CD4-positive, alpha-beta T cell (primary cell): ENCODE measurements around the gene GRIA4. TPM values are rescaled to one million over a fixed set of nuclear protein-coding genes. Genes with fewer than 3 reads are reported as not detected.

Experiments used
- ATAC-seq: fragments of 200-7000 bp; cut with Tn5 transposase; one replicate; pipeline ENCODE4 v1.10.0; 2022; ENCODE audit warnings: mild to moderate bottlenecking; ENCODE audit not compliant: poor library complexity
- CTCF ChIA-PET: fragments of 350-600 bp; sonication (Branson Sonifier 250); formaldehyde crosslinking; loops from one replicate; lab custom pipeline; 2021; ENCODE audit warnings: antibody characterized with exemption, inconsistent platforms; lab: Charles Lee
- POLR2A ChIA-PET: fragments of 350-600 bp; sonication (Branson Sonifier 250); formaldehyde crosslinking; loops from one replicate; lab custom pipeline; 2021; ENCODE audit warnings: antibody characterized with exemption, inconsistent platforms; lab: Charles Lee
- DNase-seq, 14 experiments: peaks; one replicate each; pipeline ENCODE4 v3.0.0-alpha.2; 2013 to 2020; ENCODE audit warnings: mixed read lengths in 2 of 14
- H3K27ac ChIP-seq, 2 donors: one replicate each; pipeline versions ENCODE4 v1.5.1 to v1.7.0; 2013; ENCODE audit warnings: low read length in 2 of 2, low read depth in 1 of 2, mild to moderate bottlenecking in 1 of 2
- H3K27me3 ChIP-seq, 2 experiments: 1 replicate in 1 of 2; 2 replicates in 1 of 2; pipeline versions ENCODE4 v1.6.1 to v1.7.0; 2013; ENCODE audit warnings: low read length in 2 of 2, control low read depth in 1 of 2, mild to moderate bottlenecking in 1 of 2, moderate library complexity in 1 of 2; ENCODE audit not compliant: insufficient read depth in 2 of 2, control insufficient read depth in 1 of 2
- H3K36me3 ChIP-seq: one replicate; pipeline ENCODE4 v1.6.1; 2013; ENCODE audit warnings: low read length, control low read depth; ENCODE audit not compliant: insufficient read depth
- H3K4me1 ChIP-seq: one replicate; pipeline ENCODE4 v1.6.1; 2013; ENCODE audit warnings: low read length, control low read depth; ENCODE audit not compliant: insufficient read depth
- H3K4me3 ChIP-seq: one replicate; pipeline ENCODE4 v1.5.1; 2013; ENCODE audit warnings: mild to moderate bottlenecking, low read length, moderate library complexity
- H3K9me3 ChIP-seq, 2 experiments: 1 replicate in 1 of 2; 2 replicates in 1 of 2; pipeline versions ENCODE4 v1.6.1 to v1.7.0; 2013; ENCODE audit warnings: low read length in 2 of 2, mild to moderate bottlenecking in 2 of 2, control low read depth in 1 of 2, moderate library complexity in 1 of 2; ENCODE audit not compliant: control insufficient read depth in 1 of 2, insufficient read depth in 1 of 2
- H3K27ac Mint-ChIP-seq: one replicate; pipeline ENCODE4 v1.8.0; 2020; ENCODE audit warnings: mixed read lengths
- H3K27me3 Mint-ChIP-seq: one replicate; pipeline ENCODE4 v1.8.0; 2021; ENCODE audit warnings: mixed read lengths
- H3K36me3 Mint-ChIP-seq: one replicate; pipeline ENCODE4 v1.8.0; 2021; ENCODE audit warnings: low read depth, mixed read lengths
- H3K4me1 Mint-ChIP-seq: one replicate; pipeline ENCODE4 v1.8.0; 2021; ENCODE audit warnings: low read depth, mixed read lengths
- H3K4me3 Mint-ChIP-seq: one replicate; pipeline ENCODE4 v1.8.0; 2020; ENCODE audit warnings: mild to moderate bottlenecking, mixed read lengths
- H3K9me3 Mint-ChIP-seq: one replicate; pipeline ENCODE4 v1.8.0; 2020; ENCODE audit warnings: mixed read lengths
- intact Hi-C, 2 experiments: fragments of 100-400 bp; cut with DNase I in 1 of 2; cut with micrococcal nuclease in 1 of 2; formaldehyde crosslinking; loops; one replicate each; pipeline versions ENCODE4 v1.15.1 to v1.9.0; 2023 to 2025; cut with DNase I, micrococcal nuclease
- total RNA-seq, 174 experiments: library from RNA in 2 of 174; stranded (reverse) in 2 of 174; gene quantifications; one replicate each; pipeline ENCODE4 v1.2.3 and lab custom pipeline; 2021 to 2026
- TF ChIP-seq, protein P1 (sequence below): fragments of 200-600 bp; IDR thresholded peaks from one replicate; pipeline ENCODE4 v1.8.0; 2022; ENCODE audit warnings: antibody characterized with exemption, mild to moderate bottlenecking

The GRIA4 gene
- total RNA-seq, 2 experiments from 2014 or later: not detected

DNA sequence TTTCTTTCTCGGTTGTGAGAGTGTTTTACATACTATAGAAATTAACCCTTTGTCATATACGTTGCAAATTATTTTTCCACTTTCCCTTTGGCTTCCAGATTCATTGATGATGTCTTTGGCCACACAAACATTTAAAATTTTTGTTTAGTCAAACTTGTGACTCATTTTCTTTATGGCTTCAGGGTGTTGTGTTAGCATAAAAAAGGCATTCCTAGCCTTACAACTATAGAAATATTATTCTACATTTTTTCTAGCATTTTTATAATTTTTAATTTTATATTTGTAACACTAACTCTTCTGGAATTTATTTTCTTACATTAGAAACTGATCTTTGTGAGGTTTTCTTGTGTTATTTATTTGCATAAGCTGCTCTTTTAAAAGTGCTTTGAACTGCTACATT lies 12.1 kb downstream of the GRIA4 start:
- Mint-ChIP-seq H3K9me3 (no peaks in the 10 kb centered on the region), H3K27me3 (peaks cover 2% of the 10 kb centered on the region), H3K4me1 (no peaks in the 10 kb centered on the region), H3K4me3 (no peak overlapping the region), H3K36me3 (no peaks in the 10 kb centered on the region), H3K27ac (no peak overlapping the region)
- Histone ChIP-seq H3K4me1 (no peaks in the 10 kb centered on the region), H3K27me3 (no peaks in the 10 kb centered on the region), H3K4me3 (no peak overlapping the region), H3K36me3 (no peaks in the 10 kb centered on the region), H3K27ac (no peak overlapping the region), H3K9me3 (no peaks in the 10 kb centered on the region)
- no peak for ATAC-seq
- TF ChIP-seq, protein P1, sequence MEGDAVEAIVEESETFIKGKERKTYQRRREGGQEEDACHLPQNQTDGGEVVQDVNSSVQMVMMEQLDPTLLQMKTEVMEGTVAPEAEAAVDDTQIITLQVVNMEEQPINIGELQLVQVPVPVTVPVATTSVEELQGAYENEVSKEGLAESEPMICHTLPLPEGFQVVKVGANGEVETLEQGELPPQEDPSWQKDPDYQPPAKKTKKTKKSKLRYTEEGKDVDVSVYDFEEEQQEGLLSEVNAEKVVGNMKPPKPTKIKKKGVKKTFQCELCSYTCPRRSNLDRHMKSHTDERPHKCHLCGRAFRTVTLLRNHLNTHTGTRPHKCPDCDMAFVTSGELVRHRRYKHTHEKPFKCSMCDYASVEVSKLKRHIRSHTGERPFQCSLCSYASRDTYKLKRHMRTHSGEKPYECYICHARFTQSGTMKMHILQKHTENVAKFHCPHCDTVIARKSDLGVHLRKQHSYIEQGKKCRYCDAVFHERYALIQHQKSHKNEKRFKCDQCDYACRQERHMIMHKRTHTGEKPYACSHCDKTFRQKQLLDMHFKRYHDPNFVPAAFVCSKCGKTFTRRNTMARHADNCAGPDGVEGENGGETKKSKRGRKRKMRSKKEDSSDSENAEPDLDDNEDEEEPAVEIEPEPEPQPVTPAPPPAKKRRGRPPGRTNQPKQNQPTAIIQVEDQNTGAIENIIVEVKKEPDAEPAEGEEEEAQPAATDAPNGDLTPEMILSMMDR: no peak
- intact Hi-C loops: no loop called here
- ChIA-PET POLR2A (no interaction called here), CTCF (no interaction called here)
- DNase-seq: no peak

DNA sequence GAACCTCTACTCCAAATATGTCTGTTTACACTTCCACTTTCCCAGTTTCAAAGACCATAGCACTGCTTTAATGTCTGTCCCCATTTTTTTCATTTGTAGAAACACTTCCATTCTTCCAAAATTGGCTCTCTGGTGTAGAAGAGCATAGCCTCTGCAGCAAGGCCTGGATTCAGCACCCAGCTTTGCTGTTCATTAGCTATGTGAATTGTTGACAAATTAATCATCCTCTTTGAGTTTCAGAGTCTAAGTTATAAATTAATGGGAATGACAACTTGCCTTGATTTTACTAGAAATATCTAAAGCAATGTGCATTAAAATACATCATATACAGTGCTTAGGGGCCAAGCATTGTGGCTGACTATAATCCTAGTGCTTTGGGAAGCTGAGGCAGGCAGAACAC lies 22.4 kb downstream of the GRIA4 start:
- Mint-ChIP-seq H3K9me3 (no peaks in the 10 kb centered on the region), H3K4me1 (no peaks in the 10 kb centered on the region), H3K27me3 (peaks cover under 1% of the 10 kb centered on the region), H3K27ac (no peak overlapping the region), H3K4me3 (no peak overlapping the region), H3K36me3 (no peaks in the 10 kb centered on the region)
- no peaks in the 10 kb centered on the region for H3K27me3 ChIP-seq
- ChIA-PET CTCF (interaction anchor here (0.9 kb wide), 1 partner anchor 8 kb away, joined by 3 read pairs; no protein-coding TSS in a partner anchor), POLR2A (no interaction called here)
- no peak for ATAC-seq
- no peaks in the 10 kb centered on the region for H3K36me3 ChIP-seq
- intact Hi-C loops: no loop called here
- H3K9me3 ChIP-seq: no peaks in the 10 kb centered on the region
- TF ChIP-seq, protein P1: no peak
- DNase-seq: no peak
- H3K27ac ChIP-seq: no peak overlapping the region
- H3K4me1 ChIP-seq: no peaks in the 10 kb centered on the region
- H3K4me3 ChIP-seq: no peak overlapping the region

DNA sequence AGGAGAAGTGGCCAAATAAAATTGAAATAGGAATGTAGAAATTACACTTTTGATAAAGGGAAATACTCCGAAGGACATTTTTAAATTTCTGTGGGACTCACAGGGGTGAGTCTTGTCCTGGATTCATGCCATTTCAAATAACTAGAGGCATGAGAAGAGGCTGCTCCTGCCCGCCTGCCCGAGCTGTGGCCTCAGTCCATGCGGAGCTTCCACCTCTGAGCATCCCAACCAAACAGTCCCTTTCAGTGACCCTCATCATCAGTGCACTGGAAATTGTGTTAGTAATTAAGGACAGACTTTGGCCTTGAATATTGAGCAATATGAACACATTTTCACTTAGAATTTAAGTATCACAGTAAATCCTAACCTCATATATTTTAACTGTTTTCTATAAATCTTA lies 25.6 kb downstream of the GRIA4 start:
- Histone ChIP-seq H3K9me3 (no peaks in the 10 kb centered on the region), H3K4me3 (no peak overlapping the region), H3K4me1 (no peaks in the 10 kb centered on the region), H3K27me3 (no peaks in the 10 kb centered on the region), H3K36me3 (no peaks in the 10 kb centered on the region), H3K27ac (no peak overlapping the region)
- Mint-ChIP-seq H3K36me3 (no peaks in the 10 kb centered on the region), H3K9me3 (no peaks in the 10 kb centered on the region), H3K4me3 (no peak overlapping the region), H3K27ac (no peak overlapping the region), H3K27me3 (no peaks in the 10 kb centered on the region), H3K4me1 (no peaks in the 10 kb centered on the region)
- ChIA-PET POLR2A (no interaction called here), CTCF (no interaction called here)
- no peak for DNase-seq
- intact Hi-C loops: no loop called here
- ATAC-seq: no peak
- TF ChIP-seq, protein P1: no peak
